H9 (cell line): Measurements from ENCODE around the gene SLIT1. TPM values are rescaled to one million over a fixed set of nuclear protein-coding genes. Genes with fewer than 3 reads are reported as not detected.
A peak's percentile ranks its signal among the peaks of the same experiment; 100 is the strongest.

Experiments
- DNase-seq: peaks from one replicate; pipeline ENCODE4 v3.0.0-alpha.2; 2017
- H2AFZ ChIP-seq: one replicate; pipeline ENCODE4 v1.6.1; 2013; ENCODE audit warnings: mild to moderate bottlenecking, low read length, control low read depth, moderate library complexity
- H2AK5ac ChIP-seq: 2 replicates; pipeline ENCODE4 v1.6.1; 2013; ENCODE audit warnings: low read length, control low read depth, mixed read lengths; ENCODE audit not compliant: insufficient read length
- H2BK120ac ChIP-seq: one replicate; pipeline ENCODE4 v1.6.1; 2013; ENCODE audit warnings: low read depth, mild to moderate bottlenecking, low read length, control low read depth, inconsistent platforms; ENCODE audit not compliant: poor library complexity, severe bottlenecking
- H2BK12ac ChIP-seq: 2 replicates; pipeline ENCODE4 v1.6.1; 2013; ENCODE audit warnings: low read length, control low read depth, mixed read lengths, low read depth; ENCODE audit not compliant: insufficient read length
- H2BK15ac ChIP-seq: 2 replicates; pipeline ENCODE4 v1.6.1; 2013; ENCODE audit warnings: low read depth, low read length, control low read depth
- H2BK20ac ChIP-seq: one replicate; pipeline ENCODE4 v1.6.1; 2013; ENCODE audit warnings: low read depth, mild to moderate bottlenecking, low read length, control low read depth, inconsistent platforms; ENCODE audit not compliant: poor library complexity, severe bottlenecking
- H2BK5ac ChIP-seq: 2 replicates; pipeline ENCODE4 v1.6.1; 2013; ENCODE audit warnings: low read length, control low read depth, mixed read lengths; ENCODE audit not compliant: insufficient read length
- H3K14ac ChIP-seq: 2 replicates; pipeline ENCODE4 v1.6.1; 2013; ENCODE audit warnings: low read length, control low read depth; ENCODE audit not compliant: insufficient read depth
- H3K18ac ChIP-seq: 2 replicates; pipeline ENCODE4 v1.6.1; 2013; ENCODE audit warnings: low read depth, mild to moderate bottlenecking, mixed read lengths, low read length, control low read depth; ENCODE audit not compliant: insufficient read length
- H3K23ac ChIP-seq: 2 replicates; pipeline ENCODE4 v1.6.1; 2013; ENCODE audit warnings: low read length, control low read depth, mixed read lengths, low read depth; ENCODE audit not compliant: insufficient read length
- H3K23me2 ChIP-seq: 2 replicates; pipeline ENCODE4 v1.6.1; 2013; ENCODE audit warnings: low read depth, mild to moderate bottlenecking, mixed read lengths, low read length, control low read depth; ENCODE audit not compliant: insufficient read length, poor library complexity, severe bottlenecking
- H3K27ac ChIP-seq: 2 replicates; pipeline ENCODE4 v1.5.1; 2013; ENCODE audit warnings: low read length, control low read depth, mixed read lengths, low read depth; ENCODE audit not compliant: insufficient read length
- H3K27me3 ChIP-seq: 2 replicates; pipeline ENCODE4 v1.6.1; 2013; ENCODE audit warnings: low read length, control low read depth, inconsistent platforms; ENCODE audit not compliant: insufficient read depth
- H3K4ac ChIP-seq: 2 replicates; pipeline ENCODE4 v1.6.1; 2013; ENCODE audit warnings: low read depth, mild to moderate bottlenecking, control low read depth, inconsistent platforms, low read length, moderate library complexity
- H3K4me1 ChIP-seq: 2 replicates; pipeline ENCODE4 v1.6.1; 2013; ENCODE audit warnings: low read length, control low read depth, inconsistent platforms; ENCODE audit not compliant: insufficient read depth
- H3K4me2 ChIP-seq: 2 replicates; pipeline ENCODE4 v1.6.1; 2013; ENCODE audit warnings: low read length, control low read depth, mixed read lengths; ENCODE audit not compliant: insufficient read length, insufficient read depth
- H3K56ac ChIP-seq: 2 replicates; pipeline ENCODE4 v1.6.1; 2013; ENCODE audit warnings: low read depth, mild to moderate bottlenecking, mixed read lengths, low read length, control low read depth; ENCODE audit not compliant: insufficient read length
- H3K79me1 ChIP-seq: 2 replicates; pipeline ENCODE4 v1.6.1; 2013; ENCODE audit warnings: low read depth, mild to moderate bottlenecking, moderate library complexity, low read length, control low read depth, inconsistent platforms; ENCODE audit not compliant: insufficient read depth, poor library complexity, severe bottlenecking
- H3K79me2 ChIP-seq: 2 replicates; pipeline ENCODE4 v1.6.1; 2013; ENCODE audit warnings: low read length, control low read depth, inconsistent platforms; ENCODE audit not compliant: insufficient read depth
- H3K9ac ChIP-seq: 2 replicates; pipeline ENCODE4 v1.6.1; 2013; ENCODE audit warnings: low read length, control low read depth, mixed read lengths; ENCODE audit not compliant: insufficient read length; ENCODE audit errors: extremely low read depth
- H3K9me3 ChIP-seq: one replicate; pipeline ENCODE4 v1.6.1; 2013; ENCODE audit warnings: low read depth, low read length, inconsistent platforms; ENCODE audit not compliant: control insufficient read depth
- H3T11ph ChIP-seq: one replicate; pipeline ENCODE4 v1.6.1; 2013; ENCODE audit warnings: mild to moderate bottlenecking, low read length, control low read depth, inconsistent platforms
- H4K20me1 ChIP-seq: one replicate; pipeline ENCODE4 v1.6.1; 2013; ENCODE audit not compliant: control insufficient read depth, insufficient read length, insufficient read depth
- H4K5ac ChIP-seq: 2 replicates; pipeline ENCODE4 v1.6.1; 2013; ENCODE audit warnings: low read depth, mild to moderate bottlenecking, mixed read lengths, low read length, control low read depth; ENCODE audit not compliant: insufficient read length
- H4K8ac ChIP-seq: replicated peaks from 2 replicates; pipeline ENCODE4 v1.6.1; 2013; ENCODE audit warnings: low read length, control low read depth, mixed read lengths, low read depth; ENCODE audit not compliant: insufficient read length
- H4K91ac ChIP-seq: 2 replicates; pipeline ENCODE4 v1.6.1; 2013; ENCODE audit warnings: low read depth, mild to moderate bottlenecking, moderate library complexity, mixed read lengths, low read length, control low read depth; ENCODE audit not compliant: insufficient read length
- H3K27ac Mint-ChIP-seq, 3 experiments: 2 replicates in 2 of 3; 3 replicates in 1 of 3; pipeline ENCODE4 v1.8.0; 2020 to 2021; ENCODE audit warnings: mixed read lengths in 3 of 3, mild to moderate bottlenecking in 1 of 3, moderate library complexity in 1 of 3
- H3K27me3 Mint-ChIP-seq: 2 replicates; pipeline ENCODE4 v1.8.0; 2021; ENCODE audit warnings: low read depth, mild to moderate bottlenecking, moderate library complexity, mixed read lengths
- H3K36me3 Mint-ChIP-seq, 3 experiments: 2 replicates in 2 of 3; 3 replicates in 1 of 3; pipeline ENCODE4 v1.8.0; 2020 to 2021; ENCODE audit warnings: low read depth in 3 of 3, mixed read lengths in 3 of 3; ENCODE audit not compliant: insufficient read depth in 1 of 3
- H3K4me1 Mint-ChIP-seq, 2 experiments: 2 replicates each; pipeline ENCODE4 v1.8.0; 2020; ENCODE audit warnings: mixed read lengths in 2 of 2
- H3K4me3 Mint-ChIP-seq, 2 experiments: 2 replicates in 1 of 2; 3 replicates in 1 of 2; pipeline ENCODE4 v1.8.0; 2020 to 2021; ENCODE audit warnings: mild to moderate bottlenecking in 2 of 2, mixed read lengths in 2 of 2, moderate library complexity in 1 of 2
- H3K9me3 Mint-ChIP-seq, 2 experiments: 2 replicates in 1 of 2; 3 replicates in 1 of 2; pipeline ENCODE4 v1.8.0; 2020; ENCODE audit warnings: mild to moderate bottlenecking in 2 of 2, mixed read lengths in 2 of 2, moderate library complexity in 1 of 2
- WGBS: extraction: QIAGEN DNeasy Blood & Tissue Kit; methylation state at CpG from one replicate; pipeline ENCODE4 v1.1.7; 2013; ENCODE audit warnings: missing lambda C conversion rate, low lambda C conversion rate, mixed read lengths; ENCODE audit not compliant: insufficient read length; ENCODE audit errors: extremely low coverage; 5-methylcytosine and 5-hydroxymethylcytosine counted together
- total RNA-seq: library from RNA; stranded (reverse); gene quantifications from 2 replicates; pipeline ENCODE4 v1.2.1, GENCODE V29; 2021
- TF ChIP-seq, protein P1 (sequence below): fragments of 200-600 bp; sonication (generic); conservative IDR thresholded peaks from 3 replicates; pipeline ENCODE4 v1.8.0; 2021; ENCODE audit warnings: antibody characterized with exemption, mild to moderate bottlenecking

SLIT1 gene
- total RNA-seq, 1 experiment from 2014 or later: 0.57 TPM

DNA sequence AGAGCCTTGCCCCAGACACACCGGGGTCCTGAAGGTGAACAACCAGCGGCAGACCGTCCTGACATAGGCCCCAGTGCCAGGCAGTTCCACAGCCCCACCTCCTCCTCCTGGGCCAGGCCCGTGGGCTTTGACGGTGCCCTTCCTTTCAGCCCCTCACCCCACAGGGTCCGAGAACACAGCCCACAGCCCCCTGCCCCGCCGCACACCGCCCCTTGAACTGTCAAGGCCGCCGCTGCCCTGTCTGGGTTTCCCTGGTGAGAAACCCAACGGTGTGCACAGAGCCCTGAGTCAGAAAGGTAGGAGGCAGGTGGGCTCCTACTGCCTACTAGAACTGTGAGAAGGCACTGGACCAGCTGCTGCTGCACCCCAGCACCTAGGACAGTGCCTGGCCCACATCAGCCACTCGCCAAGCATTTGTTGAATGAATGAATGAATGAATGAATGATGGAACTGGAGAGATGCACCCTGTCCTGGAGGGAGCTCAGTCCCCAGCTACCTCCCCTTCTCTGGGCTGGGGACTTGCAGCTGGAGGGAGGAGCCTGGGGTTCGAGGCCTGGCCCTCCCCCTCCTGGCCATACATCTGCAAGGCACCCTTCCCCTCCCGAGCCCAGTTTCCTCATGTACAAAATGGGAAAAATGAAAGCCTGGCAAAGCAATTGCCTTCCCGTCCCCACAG, 117.9 kb downstream of the SLIT1 start:
- no peaks in the 10 kb centered on the region for H3K4me1 ChIP-seq
- no peak overlapping the region for H2BK15ac ChIP-seq
- H3K4ac ChIP-seq: no peak overlapping the region
- Mint-ChIP-seq H3K36me3 (peaks cover 0 to 5% (median 4%) of the 10 kb centered on the region in 3 experiments; a peak in 3 of 7 replicates), H3K4me3 (no peak overlapping the region), H3K27me3 (peaks cover 17% of the 10 kb centered on the region), H3K4me1 (peaks cover 24 to 30% of the 10 kb centered on the region in 2 experiments), H3K27ac (peak overlapping the region in 1 of 3 experiments; percentile 34; a peak in 1 of 7 replicates), H3K9me3 (peaks cover 5 to 7% of the 10 kb centered on the region in 2 experiments; a peak in 2 of 5 replicates)
- DNase-seq: no peak
- H3K18ac ChIP-seq: no peak overlapping the region
- H3K27me3 ChIP-seq: no peaks in the 10 kb centered on the region
- H3K23ac ChIP-seq: no peak overlapping the region
- no peak overlapping the region for H2AK5ac ChIP-seq
- H3K79me2 ChIP-seq: no peaks in the 10 kb centered on the region
- no peak overlapping the region for H4K5ac ChIP-seq
- H3K79me1 ChIP-seq: no peaks in the 10 kb centered on the region
- H4K8ac ChIP-seq: no peak overlapping the region
- no peak overlapping the region for H3K14ac ChIP-seq
- H4K91ac ChIP-seq: no peak overlapping the region
- H2BK120ac ChIP-seq: no peak overlapping the region
- H2AFZ ChIP-seq: no peak overlapping the region
- H3K56ac ChIP-seq: no peak overlapping the region
- H4K20me1 ChIP-seq: no peaks in the 10 kb centered on the region
- no peaks in the 10 kb centered on the region for H3K23me2 ChIP-seq
- no peak overlapping the region for H3T11ph ChIP-seq
- no peak overlapping the region for H2BK12ac ChIP-seq
- TF ChIP-seq, protein P1, sequence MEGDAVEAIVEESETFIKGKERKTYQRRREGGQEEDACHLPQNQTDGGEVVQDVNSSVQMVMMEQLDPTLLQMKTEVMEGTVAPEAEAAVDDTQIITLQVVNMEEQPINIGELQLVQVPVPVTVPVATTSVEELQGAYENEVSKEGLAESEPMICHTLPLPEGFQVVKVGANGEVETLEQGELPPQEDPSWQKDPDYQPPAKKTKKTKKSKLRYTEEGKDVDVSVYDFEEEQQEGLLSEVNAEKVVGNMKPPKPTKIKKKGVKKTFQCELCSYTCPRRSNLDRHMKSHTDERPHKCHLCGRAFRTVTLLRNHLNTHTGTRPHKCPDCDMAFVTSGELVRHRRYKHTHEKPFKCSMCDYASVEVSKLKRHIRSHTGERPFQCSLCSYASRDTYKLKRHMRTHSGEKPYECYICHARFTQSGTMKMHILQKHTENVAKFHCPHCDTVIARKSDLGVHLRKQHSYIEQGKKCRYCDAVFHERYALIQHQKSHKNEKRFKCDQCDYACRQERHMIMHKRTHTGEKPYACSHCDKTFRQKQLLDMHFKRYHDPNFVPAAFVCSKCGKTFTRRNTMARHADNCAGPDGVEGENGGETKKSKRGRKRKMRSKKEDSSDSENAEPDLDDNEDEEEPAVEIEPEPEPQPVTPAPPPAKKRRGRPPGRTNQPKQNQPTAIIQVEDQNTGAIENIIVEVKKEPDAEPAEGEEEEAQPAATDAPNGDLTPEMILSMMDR: peak; percentile 54
- no peaks in the 10 kb centered on the region for H3K9me3 ChIP-seq
- H2BK20ac ChIP-seq: no peak overlapping the region
- no peak overlapping the region for H2BK5ac ChIP-seq
- no peak overlapping the region for H3K27ac ChIP-seq
- no peak overlapping the region for H3K4me2 ChIP-seq
- WGBS: no CpG with 5 or more reads among the region's 16 CpGs
- no peak overlapping the region for H3K9ac ChIP-seq
